ENCODE measurements around the gene ADAMTSL1.

DNA sequence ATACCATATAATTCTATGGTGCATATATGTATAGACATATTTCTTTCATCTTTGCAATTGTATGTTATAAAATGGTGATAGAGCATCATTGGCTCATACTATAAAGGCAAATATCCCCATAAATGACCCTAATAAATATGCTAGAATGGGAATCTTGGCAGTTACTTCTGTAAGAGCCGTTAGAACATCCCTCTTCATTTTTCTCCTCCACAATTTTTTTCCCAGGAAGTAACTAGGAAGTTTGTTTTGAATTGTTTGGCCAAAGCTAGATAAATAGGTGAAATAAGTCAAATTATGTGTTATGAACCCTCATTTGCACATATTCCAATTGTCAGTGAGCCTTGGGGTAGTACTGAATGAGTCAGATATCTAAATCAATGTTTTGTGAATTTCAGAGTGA, 209.9 kb downstream of the ADAMTSL1 start:
- TF ChIP-seq CTCF (conservative IDR thresholded peaks at IDR 0.05 in 1 of 2, IDR thresholded peaks at IDR 0.05 in 1 of 2; ENCODE audit: extremely low read depth in 1 of 2, insufficient read depth in 1 of 2, low read depth in 1 of 2, low read length in 2 of 2) = no peak
- no peak for TF ChIP-seq EZH2 (IDR thresholded peaks at IDR 0.05; ENCODE audit: borderline replicate concordance, low read length)

All from mammary epithelial cell (primary cell).